DMS79 (cell line): ENCODE measurements around the gene STOX2.
"Not testable (repeated sequence)": the region's sequence is repeated elsewhere in the genome, so short reads cannot be mapped to it uniquely, and the experiment has no call there.

Experiments used
- DNase-seq: peaks from one replicate; lab custom pipeline; 2025; lab: John Stamatoyannopoulos, UW

STOX2 gene

GRCh38 chr4:184019667-184020623 lies 114.8 kb downstream of the STOX2 start:
- no peak for DNase-seq

GRCh38 chr4:184021389-184021788 lies 116.3 kb downstream of the STOX2 start:
- DNase-seq = no peak

- DNase-seq = no peak
Measured at GRCh38 chr4:184022679-184023383, 117.7 kb downstream of the STOX2 start.

GRCh38 chr4:184024637-184025036 lies 119.5 kb downstream of the STOX2 start:
- DNase-seq = no peak

- no peak for DNase-seq
Measured at GRCh38 chr4:184028561-184029374, 123.7 kb downstream of the STOX2 start.

- no peak for DNase-seq
Measured at GRCh38 chr4:184030036-184030435, 124.9 kb downstream of the STOX2 start.

GRCh38 chr4:184030764-184031163 lies 125.7 kb downstream of the STOX2 start:
- DNase-seq = no peak

GRCh38 chr4:184032091-184032490 lies 127.0 kb downstream of the STOX2 start:
- no peak for DNase-seq

GRCh38 chr4:184039963-184040383 lies 134.9 kb downstream of the STOX2 start:
- no peak for DNase-seq

- no peak for DNase-seq
Measured at GRCh38 chr4:184041156-184041555, 136.0 kb downstream of the STOX2 start.

GRCh38 chr4:184046148-184046547 lies 141.0 kb downstream of the STOX2 start:
- DNase-seq = no peak

- not testable (repeated sequence) for DNase-seq
Measured at GRCh38 chr4:184051262-184051661, 146.2 kb downstream of the STOX2 start.

GRCh38 chr4:184052616-184053015 lies 147.5 kb downstream of the STOX2 start:
- DNase-seq = no peak

GRCh38 chr4:184053434-184053833 lies 148.3 kb downstream of the STOX2 start:
- no peak for DNase-seq

GRCh38 chr4:184056877-184057276 lies 151.8 kb downstream of the STOX2 start:
- no peak for DNase-seq

GRCh38 chr4:184058026-184058425 lies 152.9 kb downstream of the STOX2 start:
- no peak for DNase-seq

GRCh38 chr4:184059099-184059498 lies 154.0 kb downstream of the STOX2 start:
- DNase-seq = no peak

- DNase-seq = no peak
Measured at GRCh38 chr4:184061582-184061981, 156.5 kb downstream of the STOX2 start.

- DNase-seq = no peak
Measured at GRCh38 chr4:184062769-184063168, 157.7 kb downstream of the STOX2 start.

- no peak for DNase-seq
Measured at GRCh38 chr4:184064877-184065276, 159.8 kb downstream of the STOX2 start.

- DNase-seq = no peak
Measured at GRCh38 chr4:184066584-184067300, 161.6 kb downstream of the STOX2 start.
